SK-N-MC (cell line): ENCODE results near the gene IL31.

Experiments used
- DNase-seq: peaks from one replicate; pipeline ENCODE4 v3.0.0-alpha.2; 2011; ENCODE audit warnings: low read depth, low spot score
- H3K27ac ChIP-seq: fragments of 200-600 bp; sonication (generic); 2 replicates; pipeline ENCODE4 v1.5.1; 2016; ENCODE audit warnings: mixed run types
- H3K36me3 ChIP-seq: fragments of 200-600 bp; sonication (generic); 2 replicates; pipeline ENCODE4 v1.6.1; 2017; ENCODE audit warnings: antibody characterized with exemption, low read length, mixed read lengths; ENCODE audit not compliant: insufficient read depth
- H3K4me3 ChIP-seq: fragments of 200-600 bp; sonication (generic); 2 replicates; pipeline ENCODE4 v1.5.1; 2016
- H3K9ac ChIP-seq: fragments of 200-600 bp; sonication (generic); 2 replicates; pipeline ENCODE4 v1.8.0; 2017; ENCODE audit warnings: mixed run types, mixed read lengths; ENCODE audit not compliant: insufficient read length
- H3K9me3 ChIP-seq: fragments of 200-600 bp; sonication (generic); 2 replicates; pipeline ENCODE4 v1.6.1; 2017; ENCODE audit warnings: low read depth, mild to moderate bottlenecking, antibody characterized with exemption, low read length, moderate library complexity, mixed read lengths
- EZH2 ChIP-seq: fragments of 200-600 bp; sonication (generic); IDR thresholded peaks from one replicate; pipeline ENCODE4 v1.6.1; 2017; ENCODE audit warnings: antibody characterized with exemption
- FOXP2 ChIP-seq: optimal IDR thresholded peaks from 2 replicates; pipeline ENCODE3; 2011; ENCODE audit warnings: mild to moderate bottlenecking, moderate library complexity; ENCODE audit not compliant: insufficient read depth; ENCODE audit errors: extremely low read length, control extremely low read depth
- POLR2AphosphoS5 ChIP-seq: IDR thresholded peaks from 2 replicates; pipeline ENCODE4 v1.6.1; 2012; ENCODE audit warnings: mild to moderate bottlenecking, low read depth, low read length, borderline replicate concordance

IL31 gene

DNA sequence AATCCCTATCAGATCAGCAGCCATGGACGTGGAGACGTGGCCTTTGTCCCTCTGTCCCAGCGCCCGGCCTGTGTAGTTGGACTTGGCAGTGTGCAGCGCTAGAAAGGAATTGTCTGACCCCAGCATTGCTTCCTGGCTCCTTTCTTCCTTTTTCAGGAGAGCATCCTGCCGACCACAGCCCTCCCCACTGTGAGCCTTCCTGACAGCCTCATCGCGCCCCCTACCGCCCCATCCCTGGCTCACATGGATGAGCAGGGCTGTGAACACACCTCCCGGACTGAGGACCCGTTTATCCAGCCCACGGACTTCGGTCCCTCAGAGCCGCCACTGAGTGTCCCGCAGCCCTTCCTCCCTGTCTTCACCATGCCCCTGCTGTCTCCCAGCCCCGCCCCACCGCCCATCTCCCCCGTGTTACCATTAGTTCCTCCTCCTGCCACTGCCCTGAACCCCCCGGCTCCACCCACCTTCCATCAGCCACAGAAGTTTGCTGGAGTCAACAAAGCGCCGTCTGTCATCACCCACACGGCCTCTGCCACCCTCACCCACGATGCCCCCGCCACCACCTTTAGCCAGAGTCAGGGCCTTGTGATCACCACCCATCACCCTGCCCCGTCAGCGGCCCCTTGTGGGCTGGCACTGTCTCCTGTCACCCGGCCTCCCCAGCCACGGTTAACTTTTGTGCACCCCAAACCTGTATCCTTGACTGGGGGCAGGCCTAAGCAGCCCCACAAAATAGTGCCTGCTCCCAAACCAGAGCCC is 40.6 kb downstream of the IL31 start:
- Histone ChIP-seq H3K9me3 (no peaks in the 10 kb centered on the region), H3K4me3 (no peak overlapping the region), H3K27ac (no peak overlapping the region), H3K9ac (no peak overlapping the region), H3K36me3 (peaks cover 8% of the 10 kb centered on the region; the same call in 1 of the 2 replicates)
- no peak for DNase-seq
- TF ChIP-seq FOXP2 (no peak), EZH2 (no peak), POLR2AphosphoS5 (no peak)

- no peak for DNase-seq
- H3K27ac ChIP-seq, result no peak overlapping the region
- no peaks in the 10 kb centered on the region for H3K9me3 ChIP-seq
- peaks cover 8% of the 10 kb centered on the region; the same call in 1 of the 2 replicates for H3K36me3 ChIP-seq
- no peak overlapping the region for H3K9ac ChIP-seq
- H3K4me3 ChIP-seq, result no peak overlapping the region
- no peak for TF ChIP-seq EZH2
- no peak for TF ChIP-seq POLR2AphosphoS5
- TF ChIP-seq FOXP2, result no peak
Observed at GRCh38 chr12:122130150-122130549, 43.9 kb downstream of the IL31 start.

DNA sequence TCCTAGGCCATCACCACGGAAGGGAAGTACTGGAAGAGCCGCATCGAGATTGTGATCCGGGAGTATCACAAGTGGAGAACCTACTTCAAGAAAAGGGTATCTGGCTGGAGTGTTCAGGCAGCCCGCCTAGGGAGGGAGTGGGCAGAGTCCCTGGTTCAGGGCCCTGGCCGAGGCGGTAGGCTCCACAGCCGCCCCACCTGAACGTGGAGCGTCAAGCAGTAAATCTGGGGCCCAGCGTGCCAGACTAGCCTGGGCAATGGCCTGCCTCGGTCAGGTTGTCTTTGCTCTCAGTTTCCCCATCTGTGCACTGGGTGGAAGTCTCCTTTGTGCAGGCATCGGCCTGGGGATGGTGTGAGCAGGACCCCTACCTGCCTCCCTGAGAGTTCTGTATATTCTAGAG is 44.9 kb downstream of the IL31 start:
- Histone ChIP-seq H3K36me3 (peaks cover 8% of the 10 kb centered on the region; the same call in 1 of the 2 replicates), H3K27ac (no peak overlapping the region), H3K4me3 (no peak overlapping the region), H3K9ac (no peak overlapping the region), H3K9me3 (no peaks in the 10 kb centered on the region)
- TF ChIP-seq EZH2 (no peak), POLR2AphosphoS5 (no peak), FOXP2 (no peak)
- DNase-seq, result no peak

- no peaks in the 10 kb centered on the region for H3K9me3 ChIP-seq
- no peak overlapping the region for H3K9ac ChIP-seq
- H3K36me3 ChIP-seq, result peaks cover 8% of the 10 kb centered on the region; the same call in 1 of the 2 replicates
- no peak for TF ChIP-seq EZH2
- no peak for TF ChIP-seq FOXP2
- TF ChIP-seq POLR2AphosphoS5, result no peak
- H3K27ac ChIP-seq, result no peak overlapping the region
- no peak overlapping the region for H3K4me3 ChIP-seq
- DNase-seq, result no peak
Observed at GRCh38 chr12:122128481-122128880, 45.5 kb downstream of the IL31 start.

- Histone ChIP-seq H3K27ac (no peak overlapping the region), H3K36me3 (peaks cover 8% of the 10 kb centered on the region; the same call in 1 of the 2 replicates), H3K9ac (no peak overlapping the region), H3K9me3 (no peaks in the 10 kb centered on the region), H3K4me3 (no peak overlapping the region)
- no peak for DNase-seq
- TF ChIP-seq POLR2AphosphoS5, result no peak
- no peak for TF ChIP-seq FOXP2
- TF ChIP-seq EZH2, result no peak
Observed at GRCh38 chr12:122127839-122128238, 46.2 kb downstream of the IL31 start.

- H3K27ac ChIP-seq, result no peak overlapping the region
- no peak for DNase-seq
- H3K9ac ChIP-seq, result no peak overlapping the region
Observed at GRCh38 chr12:122126713-122127597, 47.1 kb downstream of the IL31 start.

GRCh38 chr12:122126342-122126635 is 47.7 kb downstream of the IL31 start:
- H3K9me3 ChIP-seq, result no peaks in the 10 kb centered on the region
- H3K4me3 ChIP-seq, result no peak overlapping the region
- H3K9ac ChIP-seq, result no peak overlapping the region
- peaks cover 5% of the 10 kb centered on the region; the same call in 1 of the 2 replicates for H3K36me3 ChIP-seq
- no peak for DNase-seq
- no peak overlapping the region for H3K27ac ChIP-seq
- TF ChIP-seq EZH2, result no peak
- TF ChIP-seq FOXP2, result no peak
- no peak for TF ChIP-seq POLR2AphosphoS5

More at GRCh38 chr12:122126713-122127597, 47.1 kb downstream of the IL31 start:
- Histone ChIP-seq H3K36me3 (peaks cover 5% of the 10 kb centered on the region; the same call in 1 of the 2 replicates), H3K9me3 (no peaks in the 10 kb centered on the region), H3K4me3 (no peak overlapping the region)
- no peak for TF ChIP-seq POLR2AphosphoS5
- TF ChIP-seq EZH2, result no peak
- TF ChIP-seq FOXP2, result no peak

- Histone ChIP-seq H3K9me3 (no peaks in the 10 kb centered on the region), H3K27ac (no peak overlapping the region), H3K36me3 (peaks cover 5% of the 10 kb centered on the region; the same call in 1 of the 2 replicates), H3K9ac (no peak overlapping the region), H3K4me3 (no peak overlapping the region)
- no peak for DNase-seq
- TF ChIP-seq EZH2 (no peak), FOXP2 (no peak), POLR2AphosphoS5 (no peak)
Observed at GRCh38 chr12:122125452-122126341, 48.3 kb downstream of the IL31 start.
